Measurements from ENCODE around the gene LRRC75A.
"Not testable (repeated sequence)": the region's sequence is repeated elsewhere in the genome, so short reads cannot be mapped to it uniquely, and the experiment has no call there.

Gene LRRC75A, protein sequence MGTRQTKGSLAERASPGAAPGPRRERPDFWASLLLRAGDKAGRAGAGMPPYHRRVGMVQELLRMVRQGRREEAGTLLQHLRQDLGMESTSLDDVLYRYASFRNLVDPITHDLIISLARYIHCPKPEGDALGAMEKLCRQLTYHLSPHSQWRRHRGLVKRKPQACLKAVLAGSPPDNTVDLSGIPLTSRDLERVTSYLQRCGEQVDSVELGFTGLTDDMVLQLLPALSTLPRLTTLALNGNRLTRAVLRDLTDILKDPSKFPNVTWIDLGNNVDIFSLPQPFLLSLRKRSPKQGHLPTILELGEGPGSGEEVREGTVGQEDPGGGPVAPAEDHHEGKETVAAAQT

DNA sequence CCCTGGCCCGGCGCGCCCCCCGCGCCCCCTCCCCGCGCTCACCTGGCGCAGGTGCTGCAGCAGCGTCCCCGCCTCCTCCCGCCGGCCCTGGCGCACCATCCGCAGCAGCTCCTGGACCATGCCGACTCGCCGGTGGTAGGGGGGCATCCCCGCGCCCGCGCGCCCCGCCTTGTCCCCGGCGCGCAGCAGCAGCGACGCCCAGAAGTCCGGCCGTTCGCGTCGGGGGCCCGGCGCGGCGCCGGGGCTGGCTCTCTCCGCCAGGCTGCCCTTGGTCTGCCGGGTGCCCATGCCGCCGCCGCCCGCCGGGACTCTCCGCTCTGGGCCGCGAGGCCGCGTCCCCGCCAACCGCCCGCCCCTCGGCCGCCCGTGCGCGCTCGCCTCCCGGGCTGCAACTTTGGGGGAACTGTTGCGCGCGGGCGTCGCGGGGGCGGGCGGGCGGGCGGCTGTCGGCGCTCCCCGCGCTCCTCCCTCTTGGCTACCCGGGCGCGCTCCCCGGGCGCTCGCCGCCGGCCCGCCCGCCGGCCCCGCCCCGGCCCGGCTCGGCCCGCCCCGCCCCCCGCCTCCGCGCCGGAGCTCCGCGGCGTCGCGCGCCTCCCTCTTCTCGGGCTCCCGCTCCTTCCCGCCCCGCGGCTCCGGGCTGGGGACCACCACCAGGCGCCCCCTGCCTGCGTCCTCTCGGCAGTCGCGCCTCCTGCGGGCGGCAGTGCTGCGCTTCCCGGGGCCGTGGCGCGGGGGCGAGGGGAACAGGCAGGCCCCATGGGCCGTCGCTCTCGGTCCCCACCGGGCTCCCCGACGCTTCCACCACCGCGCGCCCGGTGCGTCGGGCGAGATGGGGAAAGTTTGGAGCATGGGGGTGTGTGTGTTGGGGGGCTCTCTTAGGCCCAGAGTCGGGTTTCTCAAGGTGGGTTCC lies at the start of gene LRRC75A:
TSS of gene LRRC75A (minus strand) at position 491 of the 910 bp plus-strand sequence. CDS start at position 288, 203 bp downstream.
- Histone ChIP-seq H3K9me3 (ENCODE audit: control insufficient read depth, low read depth, low read length) (no peaks in the 10 kb centered on the region), H3K4me3 (ENCODE audit: low read length) (peak within 1 kb of the TSS; percentile 59), H3K36me3 (ENCODE audit: control insufficient read depth, low read depth, low read length) (no peaks in the 10 kb centered on the region), H3K4me1 (ENCODE audit: control insufficient read depth, low read depth, low read length) (peaks cover 34% of the 10 kb centered on the region), H3K27me3 (ENCODE audit: control insufficient read depth, insufficient read depth, low read length) (peaks cover 37% of the 10 kb centered on the region), H3K9ac (ENCODE audit: low read length) (peak within 1 kb of the TSS; percentile 1), H3K27ac (ENCODE audit: low read length) (no peak within 1 kb of the TSS)

DNA sequence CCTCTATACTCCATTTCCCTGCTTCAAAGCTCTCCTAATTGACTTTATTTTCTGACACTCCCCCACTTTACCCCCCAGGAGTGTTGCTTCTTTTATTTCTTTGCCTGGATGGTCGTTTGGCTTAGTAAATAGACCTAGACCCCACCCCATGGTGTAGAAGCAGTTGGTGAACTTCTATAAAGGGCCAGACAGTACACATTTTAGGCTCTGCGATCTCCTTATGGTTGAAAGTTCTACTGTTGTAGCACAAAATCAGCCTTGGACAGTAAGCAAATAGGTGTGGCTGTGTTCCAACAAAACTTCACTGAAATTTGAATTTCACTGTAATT lies 45.1 kb upstream of the LRRC75A start:
- Histone ChIP-seq H3K27ac (ENCODE audit: low read length) (no peak overlapping the region), H3K36me3 (ENCODE audit: control insufficient read depth, low read depth, low read length) (no peaks in the 10 kb centered on the region), H3K9ac (ENCODE audit: low read length) (peak overlapping the region; percentile 30), H3K4me3 (ENCODE audit: low read length) (no peak overlapping the region), H3K27me3 (ENCODE audit: control insufficient read depth, insufficient read depth, low read length) (no peaks in the 10 kb centered on the region), H3K9me3 (ENCODE audit: control insufficient read depth, low read depth, low read length) (no peaks in the 10 kb centered on the region), H3K4me1 (ENCODE audit: control insufficient read depth, low read depth, low read length) (peaks cover 5% of the 10 kb centered on the region)

DNA sequence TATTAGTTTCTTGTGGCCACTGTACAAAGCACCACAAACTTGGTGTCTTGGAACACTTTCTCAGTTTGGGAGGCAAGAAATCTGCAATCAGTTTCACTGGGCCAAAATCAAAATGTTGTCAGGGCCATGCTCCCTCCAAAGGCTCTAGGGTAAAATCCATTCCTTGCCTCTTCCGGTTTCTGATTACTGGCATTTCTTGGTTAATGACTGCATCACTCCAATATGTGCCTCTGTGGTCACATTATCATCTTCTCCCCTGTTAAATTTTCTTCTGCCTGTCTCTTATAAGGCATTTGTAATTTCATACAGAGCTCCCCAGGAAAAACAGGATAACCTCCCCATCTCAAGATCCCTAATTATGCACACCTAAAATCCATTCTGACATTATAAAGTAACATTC lies 42.2 kb upstream of the LRRC75A start:
- Histone ChIP-seq H3K9me3 (ENCODE audit: control insufficient read depth, low read depth, low read length) (no peaks in the 10 kb centered on the region), H3K9ac (ENCODE audit: low read length) (no peak overlapping the region), H3K27me3 (ENCODE audit: control insufficient read depth, insufficient read depth, low read length) (peaks cover under 1% of the 10 kb centered on the region), H3K4me3 (ENCODE audit: low read length) (no peak overlapping the region), H3K4me1 (ENCODE audit: control insufficient read depth, low read depth, low read length) (peaks cover 5% of the 10 kb centered on the region), H3K36me3 (ENCODE audit: control insufficient read depth, low read depth, low read length) (no peaks in the 10 kb centered on the region), H3K27ac (ENCODE audit: low read length) (no peak overlapping the region)

DNA sequence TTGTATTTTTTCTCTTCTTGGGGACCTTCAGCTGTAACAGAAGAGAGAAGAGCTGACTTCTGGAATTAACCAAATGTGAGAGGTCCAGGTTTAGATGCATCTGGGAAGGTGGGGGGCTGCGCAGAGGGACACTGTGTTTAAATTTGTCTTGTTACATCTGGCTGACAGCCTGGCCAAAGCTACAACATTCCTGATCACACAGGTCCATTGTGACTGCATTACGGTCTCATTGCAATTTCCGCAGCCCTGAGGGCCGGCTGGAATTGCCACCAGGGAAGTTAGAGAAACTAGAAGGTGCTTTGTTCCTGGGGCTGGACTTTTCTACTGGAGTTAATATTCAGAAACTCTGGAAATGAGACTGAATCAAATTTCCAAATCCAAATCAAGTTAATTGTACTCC lies 37.9 kb upstream of the LRRC75A start:
- Histone ChIP-seq H3K9ac (ENCODE audit: low read length) (no peak overlapping the region), H3K4me3 (ENCODE audit: low read length) (no peak overlapping the region), H3K9me3 (ENCODE audit: control insufficient read depth, low read depth, low read length) (no peaks in the 10 kb centered on the region), H3K36me3 (ENCODE audit: control insufficient read depth, low read depth, low read length) (no peaks in the 10 kb centered on the region), H3K4me1 (ENCODE audit: control insufficient read depth, low read depth, low read length) (peaks cover 1% of the 10 kb centered on the region), H3K27ac (ENCODE audit: low read length) (no peak overlapping the region), H3K27me3 (ENCODE audit: control insufficient read depth, insufficient read depth, low read length) (peaks cover 5% of the 10 kb centered on the region)

DNA sequence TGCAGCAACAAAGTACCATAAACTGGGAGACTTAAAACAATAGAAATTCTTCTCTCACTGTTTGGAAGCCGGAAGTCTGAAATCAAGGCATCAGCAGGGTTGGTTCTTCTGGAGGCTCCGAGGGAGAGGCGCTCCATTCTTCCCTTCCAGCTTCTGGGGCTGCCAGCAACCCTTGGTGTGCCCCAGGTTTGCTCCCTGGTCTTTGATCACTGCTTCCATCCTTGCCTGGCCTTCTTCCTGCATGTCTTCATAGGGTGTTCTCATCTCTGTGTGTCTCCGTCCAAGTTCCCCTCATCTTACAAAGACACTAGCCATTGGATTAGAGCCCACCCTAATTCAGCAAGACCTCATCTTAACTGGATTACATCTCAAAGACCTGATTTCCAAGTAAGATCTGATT lies 35.3 kb upstream of the LRRC75A start:
- no peak overlapping the region for H3K4me3 ChIP-seq (ENCODE audit: low read length)
- no peaks in the 10 kb centered on the region for H3K4me1 ChIP-seq (ENCODE audit: control insufficient read depth, low read depth, low read length)
- H3K27ac ChIP-seq (ENCODE audit: low read length): no peak overlapping the region
- no peak overlapping the region for H3K9ac ChIP-seq (ENCODE audit: low read length)
- H3K36me3 ChIP-seq (ENCODE audit: control insufficient read depth, low read depth, low read length): no peaks in the 10 kb centered on the region
- peaks cover 5% of the 10 kb centered on the region for H3K27me3 ChIP-seq (ENCODE audit: control insufficient read depth, insufficient read depth, low read length)
- H3K9me3 ChIP-seq (ENCODE audit: control insufficient read depth, low read depth, low read length): no peaks in the 10 kb centered on the region

DNA sequence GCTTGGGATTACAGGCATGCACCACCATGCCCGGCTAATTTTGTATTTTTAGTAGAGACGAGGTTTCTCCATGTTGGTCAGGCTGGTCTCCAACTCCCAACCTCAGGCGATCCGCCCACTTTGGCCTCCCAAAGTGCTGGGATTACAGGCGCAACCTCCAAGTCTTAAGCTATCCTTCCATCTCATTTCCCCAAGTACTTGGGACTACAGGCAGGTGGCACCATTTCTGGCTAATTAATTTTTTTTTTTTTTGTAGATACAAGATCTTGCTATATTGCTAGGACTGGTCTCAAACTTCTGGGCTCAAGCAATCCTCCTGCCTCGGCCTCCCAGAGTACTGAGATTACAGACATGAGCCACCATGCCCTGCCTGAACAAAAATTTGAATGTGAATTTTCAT lies 33.6 kb upstream of the LRRC75A start:
- H3K9ac ChIP-seq (ENCODE audit: low read length); H3K4me3 ChIP-seq (ENCODE audit: low read length); H3K36me3 ChIP-seq (ENCODE audit: control insufficient read depth, low read depth, low read length); H3K9me3 ChIP-seq (ENCODE audit: control insufficient read depth, low read depth, low read length); H3K27ac ChIP-seq (ENCODE audit: low read length); H3K4me1 ChIP-seq (ENCODE audit: control insufficient read depth, low read depth, low read length); H3K27me3 ChIP-seq (ENCODE audit: control insufficient read depth, insufficient read depth, low read length): not testable (repeated sequence)

DNA sequence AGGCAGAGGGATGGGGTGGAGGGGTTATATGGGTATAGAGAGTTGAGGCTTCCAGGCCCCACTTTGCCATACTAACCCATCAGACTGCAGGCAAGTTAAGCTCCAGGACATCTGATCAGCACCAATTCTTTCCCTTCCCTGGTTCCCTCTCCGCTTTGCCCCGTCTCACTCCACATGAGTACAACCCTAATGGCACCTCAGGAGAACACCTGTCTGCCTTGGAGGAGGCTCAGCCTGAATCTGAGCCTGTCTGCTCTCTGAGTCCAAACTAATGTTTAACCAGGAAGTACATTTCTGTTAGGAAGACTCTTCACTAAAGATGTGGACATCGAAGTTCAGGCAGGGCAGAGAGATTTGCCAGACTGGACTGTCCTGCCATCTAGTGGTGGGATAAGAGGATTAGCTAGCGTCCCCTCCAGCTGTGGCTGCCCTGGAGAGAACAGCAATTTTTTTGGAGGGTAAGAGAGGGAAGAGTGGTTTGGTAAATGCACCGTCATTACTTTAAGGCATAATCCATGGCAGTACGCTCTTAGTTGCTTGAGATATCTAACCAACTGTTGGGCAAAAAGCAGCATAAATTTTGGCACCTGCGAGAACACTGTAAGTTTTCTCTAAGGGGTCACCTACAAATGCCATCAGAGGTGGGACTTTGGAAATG lies 29.2 kb upstream of the LRRC75A start:
- no peak overlapping the region for H3K27ac ChIP-seq (ENCODE audit: low read length)
- no peaks in the 10 kb centered on the region for H3K36me3 ChIP-seq (ENCODE audit: control insufficient read depth, low read depth, low read length)
- H3K9me3 ChIP-seq (ENCODE audit: control insufficient read depth, low read depth, low read length): no peaks in the 10 kb centered on the region
- H3K9ac ChIP-seq (ENCODE audit: low read length): no peak overlapping the region
- peaks cover 8% of the 10 kb centered on the region for H3K4me1 ChIP-seq (ENCODE audit: control insufficient read depth, low read depth, low read length)
- H3K4me3 ChIP-seq (ENCODE audit: low read length): no peak overlapping the region
- peaks cover 6% of the 10 kb centered on the region for H3K27me3 ChIP-seq (ENCODE audit: control insufficient read depth, insufficient read depth, low read length)

DNA sequence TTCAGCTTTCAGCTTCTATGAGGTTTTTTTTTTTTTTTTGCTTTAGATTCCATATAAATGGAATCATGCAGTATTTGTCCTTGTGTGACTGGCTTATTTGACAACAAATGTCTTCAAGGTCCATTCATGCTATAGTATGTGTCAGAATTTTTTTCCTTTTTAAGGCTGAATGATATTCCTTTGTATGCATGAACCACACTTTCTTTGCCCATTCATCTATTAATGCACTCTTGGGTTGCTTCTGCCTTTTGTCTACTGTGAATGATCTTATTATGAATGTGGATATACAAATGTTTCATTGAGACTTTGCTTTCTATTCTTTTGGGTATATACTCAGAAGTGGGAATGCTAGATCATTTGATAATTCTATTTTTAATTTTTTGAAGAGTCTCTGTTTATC lies 27.0 kb upstream of the LRRC75A start:
- H3K9ac ChIP-seq (ENCODE audit: low read length): no peak overlapping the region
- no peaks in the 10 kb centered on the region for H3K36me3 ChIP-seq (ENCODE audit: control insufficient read depth, low read depth, low read length)
- H3K9me3 ChIP-seq (ENCODE audit: control insufficient read depth, low read depth, low read length): no peaks in the 10 kb centered on the region

DNA sequence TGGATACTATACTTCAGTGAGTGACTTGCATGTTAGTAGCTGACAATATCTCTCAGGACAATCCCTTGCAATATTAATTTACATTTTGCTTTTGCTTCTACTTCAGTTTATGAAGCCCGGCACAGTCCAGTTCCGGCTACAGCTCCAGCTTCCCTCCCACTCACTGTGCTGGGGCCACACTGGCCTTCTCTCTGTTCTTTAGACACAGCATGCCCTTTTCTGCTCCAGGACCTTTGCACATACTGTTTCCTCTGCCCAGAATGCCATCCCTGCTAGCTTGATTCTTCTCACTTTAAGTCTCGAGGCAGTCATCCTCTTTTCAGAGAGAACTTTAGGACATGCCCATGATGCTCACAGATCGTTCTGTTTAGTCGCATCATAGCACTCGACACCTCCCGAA lies 25.5 kb upstream of the LRRC75A start:
- H3K27me3 ChIP-seq (ENCODE audit: control insufficient read depth, insufficient read depth, low read length): peaks cover 6% of the 10 kb centered on the region
- no peak overlapping the region for H3K9ac ChIP-seq (ENCODE audit: low read length)
- H3K36me3 ChIP-seq (ENCODE audit: control insufficient read depth, low read depth, low read length): no peaks in the 10 kb centered on the region
- H3K27ac ChIP-seq (ENCODE audit: low read length): no peak overlapping the region
- no peaks in the 10 kb centered on the region for H3K9me3 ChIP-seq (ENCODE audit: control insufficient read depth, low read depth, low read length)
- peaks cover 12% of the 10 kb centered on the region for H3K4me1 ChIP-seq (ENCODE audit: control insufficient read depth, low read depth, low read length)
- no peak overlapping the region for H3K4me3 ChIP-seq (ENCODE audit: low read length)

More for the DNA sequence above, 27.0 kb upstream of the LRRC75A start:
- Histone ChIP-seq H3K27me3 (ENCODE audit: control insufficient read depth, insufficient read depth, low read length) (peaks cover 6% of the 10 kb centered on the region), H3K4me1 (ENCODE audit: control insufficient read depth, low read depth, low read length) (peaks cover 9% of the 10 kb centered on the region), H3K27ac (ENCODE audit: low read length) (no peak overlapping the region), H3K4me3 (ENCODE audit: low read length) (no peak overlapping the region)

DNA sequence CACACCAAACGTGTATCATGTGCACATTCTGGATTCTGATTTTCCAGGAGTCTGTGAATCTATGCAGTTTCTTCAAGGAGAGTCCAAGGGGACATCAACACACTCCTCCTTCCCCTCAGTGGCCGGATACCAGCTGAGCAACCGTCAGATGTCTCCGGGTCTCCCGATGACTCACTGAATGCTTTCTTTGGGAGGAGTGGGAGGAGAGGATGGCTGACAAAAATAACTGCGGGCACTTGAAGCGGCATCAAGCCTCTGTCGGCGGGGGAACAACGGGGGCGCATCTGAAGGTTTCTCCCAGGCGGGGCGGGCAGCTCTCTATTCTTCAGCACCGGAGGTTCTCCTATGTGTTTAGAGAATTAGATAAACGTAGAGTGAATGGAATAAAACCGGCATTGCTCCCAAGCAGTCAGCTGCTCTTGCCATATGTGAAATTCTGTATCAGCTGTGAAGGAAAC lies 24.6 kb upstream of the LRRC75A start:
- no peak overlapping the region for H3K4me3 ChIP-seq (ENCODE audit: low read length)
- H3K27me3 ChIP-seq (ENCODE audit: control insufficient read depth, insufficient read depth, low read length): peaks cover 6% of the 10 kb centered on the region
- H3K9me3 ChIP-seq (ENCODE audit: control insufficient read depth, low read depth, low read length): no peaks in the 10 kb centered on the region
- H3K9ac ChIP-seq (ENCODE audit: low read length): no peak overlapping the region
- no peak overlapping the region for H3K27ac ChIP-seq (ENCODE audit: low read length)
- H3K36me3 ChIP-seq (ENCODE audit: control insufficient read depth, low read depth, low read length): no peaks in the 10 kb centered on the region
- peaks cover 20% of the 10 kb centered on the region for H3K4me1 ChIP-seq (ENCODE audit: control insufficient read depth, low read depth, low read length)

DNA sequence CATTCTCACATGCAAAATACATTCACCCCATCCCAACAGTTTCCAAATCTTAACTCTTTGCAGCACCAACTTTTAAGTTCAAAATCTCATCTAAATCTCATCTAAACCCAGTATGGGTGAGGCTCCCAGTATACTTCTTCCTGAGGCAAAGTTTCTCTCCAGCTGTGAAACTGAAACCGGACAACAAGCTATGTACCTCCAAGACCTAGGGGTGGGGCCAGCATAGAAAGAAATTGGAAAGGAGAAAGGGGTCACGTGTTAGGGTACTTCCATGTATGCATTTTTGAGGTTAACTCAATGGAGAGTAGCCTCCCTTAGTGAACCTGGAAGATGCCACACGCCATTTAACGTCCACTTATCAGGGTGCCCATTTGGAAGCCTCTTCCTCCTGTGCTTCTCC lies 23.9 kb upstream of the LRRC75A start:
- H3K9ac ChIP-seq (ENCODE audit: low read length): no peak overlapping the region

More for the DNA sequence above, 23.9 kb upstream of the LRRC75A start:
- peaks cover 24% of the 10 kb centered on the region for H3K4me1 ChIP-seq (ENCODE audit: control insufficient read depth, low read depth, low read length)
- no peak overlapping the region for H3K27ac ChIP-seq (ENCODE audit: low read length)
- peaks cover 6% of the 10 kb centered on the region for H3K27me3 ChIP-seq (ENCODE audit: control insufficient read depth, insufficient read depth, low read length)
- no peaks in the 10 kb centered on the region for H3K9me3 ChIP-seq (ENCODE audit: control insufficient read depth, low read depth, low read length)
- no peaks in the 10 kb centered on the region for H3K36me3 ChIP-seq (ENCODE audit: control insufficient read depth, low read depth, low read length)
- H3K4me3 ChIP-seq (ENCODE audit: low read length): no peak overlapping the region
